Prostate gland (tissue), 2 donors: ENCODE data around the gene CHKA. TPM values are rescaled to one million over a fixed set of nuclear protein-coding genes. Genes with fewer than 3 reads are reported as not detected.

Experiments used
- DNase-seq: peaks from one replicate; pipeline ENCODE4 v3.0.0-alpha.2; 2019; ENCODE audit warnings: low spot score
- H3K27ac ChIP-seq, 2 donors: fragments of 200-600 bp; sonication (generic); 2 replicates each; pipeline ENCODE4 v1.5.1; 2017 to 2019
- H3K27me3 ChIP-seq: fragments of 200-600 bp; sonication (generic); replicated peaks from 2 replicates; pipeline ENCODE4 v1.5.1; 2019; ENCODE audit not compliant: insufficient read depth
- H3K36me3 ChIP-seq, 2 donors: fragments of 200-600 bp; sonication (generic); 1 replicate in 1 of 2; 2 replicates in 1 of 2; pipeline versions ENCODE4 v1.5.1 to v1.8.1; 2017 to 2019
- H3K4me1 ChIP-seq: fragments of 200-600 bp; sonication (generic); replicated peaks from 2 replicates; pipeline ENCODE4 v1.5.1; 2019
- H3K4me3 ChIP-seq, 2 donors: fragments of 200-600 bp; sonication (generic); 2 replicates each; pipeline ENCODE4 v1.5.1; 2017 to 2019
- H3K9me3 ChIP-seq: fragments of 200-600 bp; sonication (generic); 2 replicates; pipeline ENCODE4 v1.5.1; 2017
- POLR2A ChIP-seq: fragments of 450-650 bp; IDR thresholded peaks from one replicate; pipeline ENCODE4 v1.6.1; 2016; ENCODE audit warnings: antibody characterized with exemption, mild to moderate bottlenecking
- POLR2AphosphoS5 ChIP-seq: sonication (generic); formaldehyde crosslinking; IDR thresholded peaks from one replicate; pipeline ENCODE4 v1.6.1; 2017; ENCODE audit warnings: antibody characterized with exemption
- WGBS: methylation state at CpG from one replicate; pipeline ENCODE4 v1.1.5; 2018; 5-methylcytosine and 5-hydroxymethylcytosine counted together
- intact Hi-C: fragments of 100-400 bp; cut with DNase I; formaldehyde crosslinking; loops from one replicate; pipeline ENCODE4 v1.14.2; 2022
- total RNA-seq, 2 donors: library from RNA; depleted of rRNA; stranded (reverse); fragments of >200 nt; gene quantifications; one replicate each; pipeline ENCODE4 v1.1.0, GENCODE V29; 2016
- TF ChIP-seq, protein P1 (sequence below), 4 experiments: fragments of 200-600 bp in 2 of 4; fragments of 450-650 bp in 2 of 4; sonication (generic) in 2 of 4; IDR thresholded peaks; 1 replicate in 3 of 4; 2 replicates in 1 of 4; pipeline ENCODE4 v1.5.1; 2016 to 2019; ENCODE audit warnings: antibody characterized with exemption in 4 of 4, mild to moderate bottlenecking in 2 of 4, moderate library complexity in 2 of 4

The CHKA gene
- total RNA-seq = 10 to 100 TPM; 88.6 to 93.4 TPM

DNA sequence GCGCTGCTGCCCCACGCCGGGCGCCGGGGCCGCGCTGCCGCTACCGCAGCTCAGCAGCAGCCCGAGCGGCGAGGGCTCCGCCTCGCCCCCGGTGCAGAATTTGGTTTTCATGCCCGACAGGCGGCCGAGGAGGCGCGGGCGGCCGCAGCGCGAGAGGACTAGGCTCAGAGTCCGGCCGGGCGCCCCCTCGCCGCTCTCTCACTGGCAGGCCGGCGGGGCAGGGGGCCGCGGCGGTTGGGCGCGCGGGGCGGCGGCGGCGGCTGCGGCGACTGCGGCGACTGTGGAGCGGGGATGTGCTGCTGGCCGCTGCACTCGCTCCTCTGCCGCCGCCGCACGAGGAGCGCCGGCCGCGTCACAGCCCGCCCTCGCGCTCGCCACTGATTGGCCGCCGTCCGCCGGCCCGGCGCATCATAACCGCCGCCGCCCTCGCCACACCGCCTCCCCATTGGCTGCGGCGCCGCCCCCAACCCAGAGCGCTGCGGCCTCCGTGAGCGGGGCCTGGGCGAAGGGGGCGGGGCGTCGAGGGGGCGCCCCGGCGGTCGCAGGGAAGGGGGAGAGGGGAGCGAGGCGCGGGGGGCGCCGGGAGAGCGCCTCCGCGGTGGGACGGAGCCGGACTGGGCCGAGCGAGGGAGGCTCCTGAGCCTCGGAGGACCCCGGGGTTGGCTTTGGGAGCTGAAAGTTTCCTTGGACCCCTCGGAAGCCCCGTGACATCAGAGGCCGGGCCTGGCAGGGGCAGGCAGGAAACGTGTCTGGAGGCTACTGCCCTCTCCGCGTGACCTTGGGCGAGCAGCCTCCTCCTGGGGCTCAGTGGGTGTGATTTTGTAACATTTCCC is at the start of gene CHKA:
TSS of gene CHKA (minus strand) at position 322 of the 833 bp plus-strand sequence. CDS start at position 111, 211 bp downstream.
- under 1% methylated on average over 71 of the region's 107 CpGs for WGBS
- TF ChIP-seq POLR2AphosphoS5 = peak; percentile 14
- TF ChIP-seq, protein P1, sequence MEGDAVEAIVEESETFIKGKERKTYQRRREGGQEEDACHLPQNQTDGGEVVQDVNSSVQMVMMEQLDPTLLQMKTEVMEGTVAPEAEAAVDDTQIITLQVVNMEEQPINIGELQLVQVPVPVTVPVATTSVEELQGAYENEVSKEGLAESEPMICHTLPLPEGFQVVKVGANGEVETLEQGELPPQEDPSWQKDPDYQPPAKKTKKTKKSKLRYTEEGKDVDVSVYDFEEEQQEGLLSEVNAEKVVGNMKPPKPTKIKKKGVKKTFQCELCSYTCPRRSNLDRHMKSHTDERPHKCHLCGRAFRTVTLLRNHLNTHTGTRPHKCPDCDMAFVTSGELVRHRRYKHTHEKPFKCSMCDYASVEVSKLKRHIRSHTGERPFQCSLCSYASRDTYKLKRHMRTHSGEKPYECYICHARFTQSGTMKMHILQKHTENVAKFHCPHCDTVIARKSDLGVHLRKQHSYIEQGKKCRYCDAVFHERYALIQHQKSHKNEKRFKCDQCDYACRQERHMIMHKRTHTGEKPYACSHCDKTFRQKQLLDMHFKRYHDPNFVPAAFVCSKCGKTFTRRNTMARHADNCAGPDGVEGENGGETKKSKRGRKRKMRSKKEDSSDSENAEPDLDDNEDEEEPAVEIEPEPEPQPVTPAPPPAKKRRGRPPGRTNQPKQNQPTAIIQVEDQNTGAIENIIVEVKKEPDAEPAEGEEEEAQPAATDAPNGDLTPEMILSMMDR (IDR thresholded peaks at IDR 0.05) = peak in 1 of 4 experiments; percentile 12
- TF ChIP-seq POLR2A = peak; percentile 91
- Histone ChIP-seq H3K27ac (peak within 1 kb of the TSS; percentile 95 to 98), H3K4me1 (no peaks in the 10 kb centered on the region), H3K36me3 (no peaks in the 10 kb centered on the region), H3K4me3 (peak within 1 kb of the TSS; percentile 76 to 87), H3K9me3 (no peaks in the 10 kb centered on the region), H3K27me3 (no peaks in the 10 kb centered on the region)
- intact Hi-C loops = no loop called here
- peak; percentile 94 for DNase-seq

- Histone ChIP-seq H3K27me3 (no peaks in the 10 kb centered on the region), H3K4me1 (no peaks in the 10 kb centered on the region), H3K4me3 (no peak overlapping the region), H3K27ac (no peak overlapping the region), H3K36me3 (peaks cover 8 to 14% of the 10 kb centered on the region in 2 donors), H3K9me3 (no peaks in the 10 kb centered on the region)
- no peak for DNase-seq
- TF ChIP-seq, protein P1 (IDR thresholded peaks at IDR 0.05) = no peak
- no peak for TF ChIP-seq POLR2A
- no peak for TF ChIP-seq POLR2AphosphoS5
- intact Hi-C loops = no loop called here
Observed at GRCh38 chr11:68169442-68169841, 48.3 kb upstream of the CHKA start.

GRCh38 chr11:68168694-68169093 is 47.5 kb upstream of the CHKA start:
- intact Hi-C loops = no loop called here
- Histone ChIP-seq H3K9me3 (no peaks in the 10 kb centered on the region), H3K4me1 (no peaks in the 10 kb centered on the region), H3K27me3 (no peaks in the 10 kb centered on the region), H3K4me3 (no peak overlapping the region), H3K36me3 (peaks cover 8 to 14% of the 10 kb centered on the region in 2 donors), H3K27ac (no peak overlapping the region)
- TF ChIP-seq, protein P1 (IDR thresholded peaks at IDR 0.05) = no peak
- TF ChIP-seq POLR2A = no peak
- no peak for TF ChIP-seq POLR2AphosphoS5
- 98% methylated on average over 5 of the region's 5 CpGs for WGBS
- no peak for DNase-seq

DNA sequence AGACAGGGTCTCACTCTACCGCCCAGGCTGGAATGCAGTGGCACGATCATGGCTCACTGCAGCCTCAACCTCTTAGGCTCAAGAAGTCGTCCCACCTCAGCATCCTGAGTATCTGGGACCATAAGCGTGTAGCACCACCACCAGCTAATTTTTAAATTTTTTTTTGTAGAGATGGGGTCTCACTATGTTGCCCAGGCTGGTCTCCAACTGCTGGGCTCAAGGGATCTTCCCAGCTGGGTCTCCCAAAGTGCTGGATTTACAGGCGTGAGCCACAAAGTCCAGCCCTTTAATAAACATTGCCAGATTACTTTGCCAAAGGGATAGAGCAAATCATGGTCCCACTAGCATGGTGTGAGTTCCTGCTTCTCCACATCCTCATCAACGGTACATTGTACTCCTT is 46.3 kb upstream of the CHKA start:
- intact Hi-C loops = no loop called here
- no peak for DNase-seq
- Histone ChIP-seq H3K27me3 (no peaks in the 10 kb centered on the region), H3K9me3 (no peaks in the 10 kb centered on the region), H3K4me1 (no peaks in the 10 kb centered on the region), H3K4me3 (no peak overlapping the region), H3K36me3 (peaks cover 8 to 14% of the 10 kb centered on the region in 2 donors), H3K27ac (no peak overlapping the region)
- 93% methylated on average over 6 of the region's 6 CpGs for WGBS
- no peak for TF ChIP-seq POLR2AphosphoS5
- TF ChIP-seq POLR2A = no peak
- TF ChIP-seq, protein P1 (IDR thresholded peaks at IDR 0.05) = no peak

- no peak for TF ChIP-seq POLR2AphosphoS5
- TF ChIP-seq, protein P1 (IDR thresholded peaks at IDR 0.05) = no peak
- H3K4me1 ChIP-seq = no peaks in the 10 kb centered on the region
- intact Hi-C loops = no loop called here
- 64% methylated on average over 4 of the region's 4 CpGs for WGBS
- H3K4me3 ChIP-seq = no peak overlapping the region
- H3K36me3 ChIP-seq = peaks cover 8 to 14% of the 10 kb centered on the region in 2 donors
- no peaks in the 10 kb centered on the region for H3K27me3 ChIP-seq
- H3K27ac ChIP-seq = no peak overlapping the region
- no peak for DNase-seq
- no peaks in the 10 kb centered on the region for H3K9me3 ChIP-seq
Observed at GRCh38 chr11:68166969-68167368, 45.8 kb upstream of the CHKA start.
